Measurements from ENCODE around the gene ELP1. TPM values are rescaled to one million over a fixed set of nuclear protein-coding genes. Genes with fewer than 3 reads are reported as not detected.
"Not testable (repeated sequence)": the region's sequence is repeated elsewhere in the genome, so short reads cannot be mapped to it uniquely, and the experiment has no call there.

ELP1 gene
- total RNA-seq, 1 experiment from 2014 or later: 14.7 TPM

DNA sequence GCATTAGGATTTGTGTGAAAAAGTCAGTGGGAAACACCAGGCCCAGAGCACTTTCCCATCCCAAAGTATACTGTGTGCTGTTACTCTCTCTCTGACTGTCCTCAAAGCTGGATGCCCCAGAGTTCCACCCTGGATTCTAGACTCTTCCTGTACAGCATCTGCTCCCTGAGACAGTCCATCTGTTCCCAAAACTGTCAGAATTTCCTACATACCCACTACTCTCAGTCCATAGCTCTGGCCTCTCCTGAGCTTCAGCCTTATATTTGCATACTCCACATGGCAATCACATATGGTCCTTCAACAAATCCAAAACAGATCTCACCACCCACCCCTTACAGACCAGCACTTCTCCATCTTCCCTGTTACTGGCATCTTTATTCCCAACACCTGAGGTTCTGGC lies 9.5 kb downstream of the ELP1 start:
- DNase-seq (ENCODE audit: low spot score): no peak

DNA sequence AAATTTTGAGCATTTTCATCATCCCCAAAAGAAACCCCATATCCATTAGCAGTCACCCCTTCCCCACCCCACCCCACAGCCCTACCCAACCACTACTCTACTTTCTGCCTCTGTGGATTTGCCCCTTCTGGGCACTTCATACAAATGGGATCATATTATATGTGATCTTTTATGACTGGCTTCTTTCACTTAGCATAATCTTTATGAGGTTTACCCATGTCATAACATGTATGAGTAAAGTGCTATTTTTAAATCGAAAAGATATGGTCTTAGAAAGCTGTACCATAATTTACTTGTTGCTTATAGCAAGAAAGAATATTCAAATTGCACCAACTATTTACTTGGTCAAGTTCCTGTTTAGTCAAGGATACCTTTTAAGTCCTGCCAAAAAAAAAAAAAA lies 12.7 kb downstream of the ELP1 start:
- no peak for DNase-seq (ENCODE audit: low spot score)

DNA sequence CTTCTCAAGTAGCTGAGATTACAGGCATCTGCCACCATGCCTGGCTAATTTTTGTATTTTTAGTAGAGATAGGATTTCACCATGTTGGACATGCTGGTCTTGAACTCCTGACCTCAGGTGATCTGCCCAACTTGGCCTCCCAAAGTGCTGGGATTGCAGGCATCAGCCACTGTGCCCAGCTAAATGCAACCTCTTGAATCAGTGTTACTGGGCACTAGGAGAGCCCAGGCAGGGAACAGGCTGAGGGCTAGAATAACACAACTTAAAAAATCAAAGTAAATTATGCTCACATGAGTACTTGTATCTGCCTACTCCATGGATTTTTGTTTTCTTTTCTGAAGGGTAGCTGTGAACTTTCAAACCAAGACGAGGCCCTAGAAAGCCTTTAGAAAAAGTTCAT lies 13.5 kb downstream of the ELP1 start:
- DNase-seq (ENCODE audit: low spot score): not testable (repeated sequence)

DNA sequence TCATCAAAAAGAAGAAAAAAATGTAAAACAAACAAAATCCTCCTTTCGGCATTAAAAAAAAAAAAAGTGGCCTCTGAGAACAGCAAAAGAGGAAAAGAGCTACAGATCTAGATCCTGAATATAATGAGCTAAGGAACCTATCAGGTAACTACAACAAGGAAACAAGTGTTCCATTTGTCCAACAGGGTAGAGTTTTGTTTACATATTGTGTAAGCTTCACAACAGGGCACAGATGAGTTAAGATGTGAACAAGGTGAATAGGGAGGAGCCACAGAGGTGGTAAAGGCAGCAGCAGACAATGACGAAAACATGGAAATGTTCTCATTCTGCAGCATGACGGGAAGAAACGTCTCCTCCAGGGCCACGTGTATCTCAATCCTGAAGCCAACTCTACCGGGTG lies 14.4 kb downstream of the ELP1 start:
- DNase-seq (ENCODE audit: low spot score): peak; percentile 77

DNA sequence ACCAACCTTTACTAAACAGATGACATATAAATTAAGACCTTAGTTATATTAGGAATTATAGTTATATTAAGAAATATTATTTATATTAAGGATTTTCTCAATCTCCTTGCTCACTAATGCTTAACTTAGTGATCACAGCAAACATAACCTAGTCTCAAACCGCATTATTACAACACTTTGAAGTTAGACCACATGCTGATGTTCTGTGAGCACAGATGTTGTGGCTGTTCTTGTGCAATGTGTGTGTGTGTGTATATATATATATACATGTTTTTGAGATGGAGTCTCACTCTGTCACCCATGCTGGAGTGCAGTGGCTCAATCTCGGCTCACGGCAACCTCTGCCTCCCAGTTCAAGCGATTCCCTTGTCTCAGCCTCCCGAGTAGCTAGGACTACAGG lies 20.5 kb downstream of the ELP1 start:
- no peak for DNase-seq (ENCODE audit: low spot score)

DNA sequence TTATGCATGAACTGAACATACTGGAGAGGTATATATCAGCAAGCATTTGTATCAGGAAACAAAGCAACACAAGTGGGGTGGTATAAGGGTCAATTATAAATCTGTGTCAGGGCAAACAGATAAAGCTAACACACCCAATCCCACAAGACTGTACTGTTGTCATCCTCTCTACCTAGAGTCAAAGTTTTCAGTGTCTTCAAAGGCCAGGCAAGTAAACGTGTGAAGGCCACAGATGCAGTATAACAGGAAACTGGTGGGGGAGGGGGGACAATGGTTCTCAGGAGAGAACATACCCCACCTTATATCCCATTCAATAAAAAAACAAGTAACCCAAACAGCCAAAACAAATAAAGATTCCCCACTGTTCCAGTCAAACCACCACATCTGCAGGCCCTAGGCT lies 22.1 kb downstream of the ELP1 start:
- no peak for DNase-seq (ENCODE audit: low spot score)

DNA sequence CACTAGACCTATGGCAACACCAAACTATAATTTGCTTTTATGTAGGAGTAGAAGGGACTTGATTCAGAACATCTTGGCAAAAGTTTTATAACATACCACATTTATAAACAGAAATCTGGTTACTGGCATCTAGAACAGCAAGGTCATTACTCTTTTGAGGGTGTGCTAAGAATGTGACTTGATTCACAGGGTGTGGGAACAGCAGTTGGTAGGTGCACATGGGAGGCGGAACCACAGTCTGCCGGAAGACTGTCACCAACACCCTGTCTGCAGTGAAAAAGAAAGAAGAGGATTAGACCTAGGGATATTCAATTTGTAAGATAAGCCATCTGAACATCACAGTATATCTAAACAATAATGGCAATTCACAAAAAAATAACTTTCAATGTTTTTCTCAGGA lies 23.0 kb downstream of the ELP1 start:
- DNase-seq (ENCODE audit: low spot score): no peak

DNA sequence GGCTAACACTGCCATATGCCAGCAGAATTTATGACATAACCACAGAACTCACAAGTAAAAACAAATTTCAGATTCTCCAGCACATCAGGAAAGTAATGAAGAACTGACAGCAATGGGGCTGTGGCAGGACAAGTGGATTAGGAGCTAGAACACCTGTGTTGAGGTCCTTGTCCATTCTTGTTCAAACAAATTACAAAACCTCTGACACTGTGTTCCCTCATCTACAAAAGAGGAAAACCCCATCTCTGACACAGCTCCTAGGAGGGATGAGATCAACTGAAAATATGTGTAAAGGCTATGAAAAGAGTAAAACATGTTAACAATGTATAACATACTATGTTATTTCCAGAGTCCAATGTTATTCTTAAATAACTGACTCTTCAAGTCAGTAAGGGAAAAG lies 23.5 kb downstream of the ELP1 start:
- DNase-seq (ENCODE audit: low spot score): no peak

DNA sequence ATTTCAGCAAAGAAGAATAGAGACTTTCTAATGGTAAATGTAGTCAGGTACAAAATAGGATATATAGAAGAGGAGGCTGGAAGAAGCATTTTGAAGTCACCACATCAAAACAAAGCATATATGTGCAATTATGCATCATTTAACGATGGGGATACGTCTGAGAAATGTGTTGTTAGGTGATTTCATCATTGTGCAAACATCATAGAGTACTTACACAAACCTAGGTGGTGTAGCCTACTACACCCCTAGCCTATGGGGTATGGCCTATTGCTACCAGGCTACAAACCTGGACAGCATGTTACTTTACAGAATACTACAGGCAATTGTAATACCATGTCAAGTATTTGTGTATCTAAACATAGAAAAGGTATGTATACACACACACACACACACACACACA lies 28.4 kb downstream of the ELP1 start:
- no peak for DNase-seq (ENCODE audit: low spot score)

DNA sequence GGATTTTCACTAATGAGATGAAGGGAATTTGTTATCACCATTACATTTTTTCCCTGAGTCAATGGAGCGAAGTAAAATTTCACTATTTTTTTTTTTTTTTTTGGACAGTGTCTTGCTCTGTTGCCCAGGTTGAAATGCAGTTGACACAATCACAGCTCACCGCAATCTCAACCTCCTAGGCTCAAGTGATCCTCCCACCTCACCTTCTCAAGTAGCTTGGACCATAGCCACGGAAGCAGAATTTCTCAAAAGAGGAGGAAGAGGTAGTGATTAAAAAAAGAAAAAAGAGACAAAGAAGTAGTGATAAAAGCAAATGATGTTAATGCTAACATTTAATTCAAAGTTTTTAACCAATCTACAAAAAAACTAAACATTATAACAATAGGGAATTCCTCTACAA lies 29.8 kb downstream of the ELP1 start:
- DNase-seq (ENCODE audit: low spot score): no peak

DNA sequence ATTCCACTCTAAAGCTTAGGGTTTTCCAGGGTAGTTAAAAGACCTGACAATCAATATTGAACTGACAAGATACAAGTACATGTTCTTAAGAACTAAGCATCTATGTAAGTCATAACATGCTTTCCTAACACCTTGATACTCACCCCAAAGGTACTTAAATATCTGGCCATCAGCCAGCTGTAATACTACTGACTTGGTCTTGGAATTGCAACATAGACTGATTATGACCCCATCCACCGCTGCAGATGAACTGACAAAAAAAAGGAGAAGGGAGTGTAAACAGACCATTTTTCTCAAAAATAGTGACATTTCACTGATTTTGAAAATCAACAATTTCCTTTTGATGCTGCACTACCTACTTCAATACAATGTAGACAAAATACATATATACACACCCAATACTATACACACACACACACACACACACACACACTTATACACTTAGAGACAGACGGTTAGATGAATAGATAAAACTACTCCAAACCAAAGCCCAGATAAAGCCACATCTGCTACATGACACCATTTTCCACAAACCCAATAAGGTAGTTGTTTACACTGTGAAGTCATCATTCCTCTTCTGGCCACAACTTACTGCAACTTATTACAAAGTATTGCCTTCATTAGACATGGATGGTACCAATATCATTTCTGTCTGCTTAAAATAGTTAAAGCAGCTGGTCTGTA lies 30.4 kb downstream of the ELP1 start:
- DNase-seq (ENCODE audit: low spot score): no peak

DNA sequence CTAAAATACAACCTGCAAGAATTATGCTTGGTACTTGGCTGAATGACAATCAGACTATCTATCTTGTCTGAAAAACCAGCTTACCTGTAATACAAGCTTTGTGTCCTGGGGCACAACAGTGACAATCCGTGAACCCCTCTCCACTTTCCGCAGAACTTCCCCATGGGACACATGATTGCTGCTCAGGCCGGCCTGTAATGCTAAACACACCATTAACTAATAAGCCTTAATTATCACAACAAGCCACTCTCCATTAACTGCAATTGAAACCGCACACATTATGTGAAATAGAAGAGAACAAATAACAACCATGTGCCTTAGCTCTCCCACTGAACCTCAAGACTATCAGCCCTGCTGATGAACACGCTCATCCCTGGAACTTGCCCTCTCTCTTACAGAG lies 33.7 kb downstream of the ELP1 start:
- DNase-seq (ENCODE audit: low spot score): no peak

DNA sequence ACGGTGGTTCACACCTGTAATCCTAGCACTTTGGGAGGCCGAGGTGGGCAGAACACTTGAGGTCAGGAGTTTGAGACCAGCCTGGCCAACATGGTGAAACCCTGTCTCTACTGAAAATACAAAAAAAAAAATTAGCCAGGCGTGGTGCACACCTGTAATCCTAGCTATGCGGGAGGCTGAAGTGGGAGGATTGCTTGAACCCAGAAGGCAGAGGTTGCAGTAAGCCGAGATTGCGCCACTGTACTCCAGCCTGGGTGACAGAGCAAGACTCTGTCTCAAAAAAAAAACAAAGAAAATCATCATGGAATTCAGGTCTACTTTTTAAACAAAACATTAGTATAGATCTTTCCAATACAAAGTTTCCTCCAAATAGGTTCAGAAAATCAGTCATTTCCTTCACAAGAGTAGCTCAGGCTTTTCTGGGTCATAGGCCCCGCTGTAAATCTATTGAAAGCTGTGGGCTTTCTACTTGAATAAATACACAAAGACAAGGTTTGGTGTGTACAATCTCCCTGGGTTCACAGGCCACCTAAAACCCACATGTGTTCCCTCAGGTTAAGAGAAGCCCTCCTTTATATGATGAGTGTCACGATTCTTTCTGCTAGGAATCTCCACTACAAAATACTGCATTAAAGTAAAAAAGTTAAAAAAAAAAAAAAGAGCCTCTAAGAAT lies 34.8 kb downstream of the ELP1 start:
- DNase-seq (ENCODE audit: low spot score): not testable (repeated sequence)

DNA sequence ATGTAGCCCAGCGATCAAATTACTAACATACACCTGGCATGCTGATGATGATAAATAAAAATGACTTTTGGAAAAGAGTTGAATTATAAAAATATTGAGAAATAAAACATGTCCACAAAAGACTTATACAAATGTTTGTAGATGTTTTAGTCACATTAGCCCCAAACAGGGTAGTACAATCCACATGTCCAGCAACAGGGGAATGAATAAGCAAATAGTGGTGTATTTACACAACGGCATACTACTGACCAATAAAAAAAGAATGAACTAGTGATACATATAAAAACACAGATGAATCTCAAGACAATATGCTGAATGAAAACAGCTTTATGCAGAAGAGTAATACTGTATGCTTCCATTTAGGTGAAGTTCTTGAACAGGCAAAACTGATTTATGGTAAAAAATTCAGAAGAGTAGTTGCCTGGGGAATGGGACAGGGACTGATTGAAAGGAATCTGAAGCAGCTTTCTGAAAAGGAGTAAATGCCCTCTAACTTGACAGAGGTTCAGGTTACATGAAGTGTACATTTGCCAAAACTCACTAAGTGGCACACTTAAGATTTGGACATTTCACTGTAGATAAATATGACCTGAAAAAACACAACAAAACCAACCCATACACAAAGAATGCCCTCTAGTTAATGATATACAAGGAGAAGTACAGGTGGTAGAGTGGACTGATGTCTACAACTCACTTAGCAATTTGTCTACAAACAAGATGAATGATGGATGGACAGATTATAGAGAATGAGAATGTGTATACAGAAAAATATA lies 36.4 kb downstream of the ELP1 start:
- DNase-seq (ENCODE audit: low spot score): no peak

DNA sequence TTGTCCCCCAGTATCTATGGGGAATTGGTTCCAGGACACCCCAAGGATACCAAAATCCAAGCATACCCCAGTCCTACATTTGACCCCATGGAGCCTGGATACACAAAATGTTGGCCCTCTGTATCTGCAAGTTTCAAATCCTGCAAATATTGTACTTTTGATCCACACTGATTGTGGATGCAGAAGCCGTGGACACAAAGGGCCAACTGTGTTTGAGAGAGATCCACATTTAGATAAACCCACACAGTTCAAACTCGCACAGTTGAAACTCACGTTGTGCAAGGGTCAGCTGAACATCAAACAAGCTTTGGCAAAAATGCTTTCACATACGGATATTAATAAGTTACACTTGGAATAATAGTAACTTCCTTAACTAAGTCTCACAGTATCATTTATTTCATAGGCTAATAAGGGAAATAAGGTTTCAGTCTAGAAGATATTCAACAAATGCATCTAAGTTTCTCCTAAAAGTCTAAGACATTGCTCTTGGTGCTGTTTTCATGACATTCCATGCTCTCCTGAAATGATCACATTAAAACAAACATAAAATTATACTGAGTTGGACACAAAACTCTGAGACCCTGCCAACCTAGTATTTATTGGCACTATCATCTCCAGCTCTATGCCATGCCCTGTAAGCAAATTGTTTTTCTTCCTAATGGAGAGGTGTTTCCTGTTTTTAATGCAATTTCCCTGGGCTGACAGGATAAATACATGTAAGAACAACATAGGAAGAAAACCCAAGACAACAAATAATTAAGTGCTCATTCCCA lies 39.5 kb downstream of the ELP1 start:
- DNase-seq (ENCODE audit: low spot score): no peak

DNA sequence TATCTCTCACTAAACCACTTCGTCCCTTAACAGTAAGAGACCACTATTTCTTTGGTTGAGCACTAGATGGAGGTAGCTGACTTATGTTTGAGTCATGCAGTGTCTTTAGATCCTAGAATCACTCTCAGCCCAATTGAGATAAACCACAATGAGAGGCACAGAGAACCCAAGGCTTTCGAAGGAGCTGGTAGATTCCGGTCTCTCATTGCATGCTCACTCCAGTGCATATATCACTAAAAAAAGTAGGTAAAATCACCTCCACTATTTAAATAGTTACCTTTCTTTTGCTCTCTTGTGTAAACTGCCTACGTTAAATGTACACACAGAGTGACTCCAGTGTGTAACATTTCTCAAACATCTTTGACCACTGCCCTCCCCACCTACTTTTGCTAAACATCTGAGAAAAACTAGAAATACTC lies 44.3 kb downstream of the ELP1 start:
- peak; percentile 25 for DNase-seq (ENCODE audit: low spot score)

DNA sequence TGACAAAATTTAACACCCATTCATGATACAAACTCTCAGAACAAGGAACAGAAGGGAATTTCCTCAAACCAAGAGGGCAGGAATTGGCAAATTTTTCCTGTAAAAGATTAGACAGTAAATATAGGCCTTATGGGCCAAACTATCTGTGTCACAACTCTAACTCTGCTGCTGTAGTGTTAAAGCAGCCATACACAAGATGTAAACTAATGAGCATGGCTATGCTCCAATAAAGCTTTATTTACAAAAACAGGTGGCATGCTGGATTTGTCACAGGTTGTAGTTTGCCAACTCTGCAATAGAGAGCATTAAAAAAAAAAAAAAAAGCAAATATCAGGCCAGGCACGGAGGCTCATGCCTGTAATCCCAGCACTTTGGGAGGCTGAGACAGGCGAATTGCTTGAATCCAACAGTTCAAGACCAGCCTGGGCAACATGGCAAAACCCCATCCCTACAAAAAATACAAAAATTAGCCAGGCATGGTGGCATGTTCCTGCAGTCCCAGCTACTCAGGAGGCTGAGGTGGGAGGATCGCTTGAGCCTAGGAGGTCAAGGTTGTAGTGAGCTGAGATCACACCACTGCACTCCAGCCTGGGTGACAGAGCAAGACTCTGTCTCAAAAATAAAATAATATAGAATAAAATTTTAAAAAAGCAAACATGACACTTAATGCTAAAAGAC lies 47.2 kb downstream of the ELP1 start:
- not testable (repeated sequence) for DNase-seq (ENCODE audit: low spot score)

DNA sequence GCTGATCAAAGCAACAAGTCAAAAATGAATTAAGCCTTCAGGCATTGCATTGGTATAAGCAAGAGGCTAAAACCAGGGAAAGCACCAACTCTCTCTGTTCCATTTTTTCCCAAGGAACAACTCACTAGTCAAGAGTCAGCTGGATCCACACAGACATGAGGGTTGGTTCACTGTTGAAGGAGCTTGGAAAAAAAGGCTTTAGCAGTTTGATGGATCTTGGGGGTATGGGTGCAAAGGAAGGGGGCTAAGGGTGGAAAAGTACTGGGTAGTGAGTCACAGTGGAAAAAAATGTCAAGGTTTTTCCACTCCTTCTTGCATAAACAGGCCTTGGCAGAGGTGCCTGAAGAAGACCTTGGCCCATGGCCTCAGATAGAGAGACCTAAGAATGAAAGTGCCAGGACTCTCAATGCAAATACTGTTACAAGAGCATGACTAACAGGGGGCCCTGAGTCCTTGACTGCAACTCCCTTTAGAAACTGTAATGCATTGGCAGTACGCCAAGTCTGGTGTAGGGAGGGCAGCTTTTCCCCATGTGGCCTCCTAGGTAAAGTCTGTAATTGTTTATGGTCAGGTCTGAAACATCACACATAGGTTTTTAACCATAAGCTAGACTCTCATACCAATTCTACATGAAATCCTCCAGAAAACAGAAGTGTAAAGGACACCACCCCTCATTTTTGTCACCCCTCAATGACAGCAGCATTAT lies 48.1 kb downstream of the ELP1 start:
- peak; percentile 73 for DNase-seq (ENCODE audit: low spot score)

DNA sequence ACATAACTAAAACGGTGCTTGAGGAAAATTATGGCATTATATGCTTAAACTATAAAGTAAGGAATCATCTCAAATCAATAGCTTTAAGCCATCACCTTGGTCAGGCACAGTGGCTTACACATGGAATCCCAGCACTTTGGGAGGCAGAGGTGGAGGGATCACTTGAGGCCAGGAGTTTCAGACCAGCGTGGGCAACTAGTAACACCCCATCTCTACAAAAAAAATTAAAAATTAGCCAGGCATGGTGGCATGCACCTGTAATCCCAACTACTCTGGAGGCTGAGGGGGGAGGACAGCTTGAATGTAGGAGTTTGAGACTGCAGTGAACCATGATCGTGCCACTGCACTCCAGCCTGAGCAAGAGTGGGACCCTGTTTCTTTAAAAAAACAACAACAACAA lies 49.2 kb downstream of the ELP1 start:
- DNase-seq (ENCODE audit: low spot score): no peak

DNA sequence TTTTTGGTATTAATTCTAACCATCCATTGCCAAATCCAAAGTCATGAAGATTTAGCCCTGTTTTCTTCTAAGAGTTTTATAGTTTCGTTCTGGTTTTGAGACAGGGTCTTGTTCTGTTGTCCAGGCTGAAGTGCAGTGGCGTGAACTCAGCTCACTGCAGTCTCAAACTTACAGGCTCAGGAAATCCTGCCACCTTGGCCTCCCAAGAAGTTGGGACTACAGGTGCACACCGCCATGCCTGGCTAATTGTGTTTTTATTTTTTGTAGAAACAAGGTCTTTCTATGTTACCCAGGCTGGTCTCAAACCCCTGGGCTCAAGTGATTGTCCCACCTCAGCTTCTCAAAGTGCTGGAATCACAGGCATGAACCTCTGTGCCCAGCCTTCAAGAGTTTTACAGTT lies 50.8 kb downstream of the ELP1 start:
- DNase-seq (ENCODE audit: low spot score): no peak

All from HT-29 (cell line).